GM12801 (cell line): ENCODE data around the gene LSM11.

Experiments used
- TF ChIP-seq, protein P1 (sequence below): IDR thresholded peaks from one replicate; pipeline ENCODE4 v1.5.1; 2011; ENCODE audit warnings: control low read depth; ENCODE audit not compliant: insufficient read length; ENCODE audit errors: extremely low read depth

Gene LSM11

GRCh38 chr5:157750320-157750719 is 6.8 kb downstream of the LSM11 start:
- TF ChIP-seq, protein P1, sequence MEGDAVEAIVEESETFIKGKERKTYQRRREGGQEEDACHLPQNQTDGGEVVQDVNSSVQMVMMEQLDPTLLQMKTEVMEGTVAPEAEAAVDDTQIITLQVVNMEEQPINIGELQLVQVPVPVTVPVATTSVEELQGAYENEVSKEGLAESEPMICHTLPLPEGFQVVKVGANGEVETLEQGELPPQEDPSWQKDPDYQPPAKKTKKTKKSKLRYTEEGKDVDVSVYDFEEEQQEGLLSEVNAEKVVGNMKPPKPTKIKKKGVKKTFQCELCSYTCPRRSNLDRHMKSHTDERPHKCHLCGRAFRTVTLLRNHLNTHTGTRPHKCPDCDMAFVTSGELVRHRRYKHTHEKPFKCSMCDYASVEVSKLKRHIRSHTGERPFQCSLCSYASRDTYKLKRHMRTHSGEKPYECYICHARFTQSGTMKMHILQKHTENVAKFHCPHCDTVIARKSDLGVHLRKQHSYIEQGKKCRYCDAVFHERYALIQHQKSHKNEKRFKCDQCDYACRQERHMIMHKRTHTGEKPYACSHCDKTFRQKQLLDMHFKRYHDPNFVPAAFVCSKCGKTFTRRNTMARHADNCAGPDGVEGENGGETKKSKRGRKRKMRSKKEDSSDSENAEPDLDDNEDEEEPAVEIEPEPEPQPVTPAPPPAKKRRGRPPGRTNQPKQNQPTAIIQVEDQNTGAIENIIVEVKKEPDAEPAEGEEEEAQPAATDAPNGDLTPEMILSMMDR = no peak

DNA sequence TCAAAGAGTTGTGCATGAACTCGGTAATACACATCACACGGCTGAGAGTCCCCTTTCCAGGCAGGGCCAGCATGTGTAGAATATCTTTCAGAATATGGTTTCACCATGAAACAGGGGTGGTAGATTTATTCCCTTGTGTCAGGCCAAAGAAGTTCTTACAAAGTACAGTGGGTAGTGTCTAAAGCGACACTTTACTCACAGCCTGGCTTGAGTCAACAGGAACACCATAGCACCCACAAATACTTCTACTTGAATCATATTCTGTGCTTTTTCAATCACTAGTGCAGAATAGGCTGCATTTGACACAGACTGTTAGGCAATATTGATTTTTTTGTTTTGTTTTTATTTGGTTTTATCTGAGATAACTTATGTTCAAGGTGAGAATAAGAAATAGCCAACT is 12.6 kb downstream of the LSM11 start:
- TF ChIP-seq, protein P1 = no peak

DNA sequence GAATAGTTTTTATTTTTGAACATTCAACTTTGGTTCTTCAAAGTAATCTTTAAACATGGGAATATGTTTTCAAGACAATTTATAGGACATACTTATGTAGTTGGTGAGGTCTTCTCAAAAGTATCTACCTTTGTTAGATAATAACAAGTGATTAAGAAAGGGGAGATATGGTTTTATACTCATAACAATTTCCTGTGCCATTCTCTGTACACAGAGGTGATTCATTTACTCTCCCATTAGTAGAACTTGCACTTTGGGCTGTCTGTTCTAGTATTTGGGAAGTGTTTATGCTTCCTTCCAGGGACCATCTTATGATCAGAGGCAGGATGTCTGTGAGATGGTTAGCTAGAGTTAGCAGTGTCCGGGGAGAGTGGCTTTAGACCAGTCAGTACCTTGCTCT is 15.2 kb downstream of the LSM11 start:
- TF ChIP-seq, protein P1 = no peak

GRCh38 chr5:157761690-157762621 is 18.4 kb downstream of the LSM11 start:
- TF ChIP-seq, protein P1 = no peak

DNA sequence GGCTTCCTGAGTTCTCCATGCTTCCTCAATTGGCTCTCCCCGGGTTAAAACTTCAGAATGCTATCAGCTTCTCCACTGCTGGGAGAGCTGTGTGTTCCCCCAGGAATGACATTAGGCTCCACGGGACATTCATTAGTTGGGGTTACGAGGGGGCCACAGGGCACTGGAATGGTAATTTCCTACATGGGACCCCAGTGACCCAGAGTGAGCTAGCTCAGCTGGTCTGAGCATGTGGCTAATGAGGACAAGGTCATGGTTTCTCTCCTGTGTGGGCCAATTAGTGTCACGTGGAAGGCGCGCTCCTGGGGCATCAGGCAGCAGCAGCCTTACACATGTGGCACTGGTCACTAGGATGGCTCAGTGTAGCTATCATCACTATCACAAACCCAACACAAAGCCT is 21.0 kb downstream of the LSM11 start:
- TF ChIP-seq, protein P1 = no peak

- TF ChIP-seq, protein P1 = no peak
Observed at GRCh38 chr5:157766442-157766841, 22.9 kb downstream of the LSM11 start.

DNA sequence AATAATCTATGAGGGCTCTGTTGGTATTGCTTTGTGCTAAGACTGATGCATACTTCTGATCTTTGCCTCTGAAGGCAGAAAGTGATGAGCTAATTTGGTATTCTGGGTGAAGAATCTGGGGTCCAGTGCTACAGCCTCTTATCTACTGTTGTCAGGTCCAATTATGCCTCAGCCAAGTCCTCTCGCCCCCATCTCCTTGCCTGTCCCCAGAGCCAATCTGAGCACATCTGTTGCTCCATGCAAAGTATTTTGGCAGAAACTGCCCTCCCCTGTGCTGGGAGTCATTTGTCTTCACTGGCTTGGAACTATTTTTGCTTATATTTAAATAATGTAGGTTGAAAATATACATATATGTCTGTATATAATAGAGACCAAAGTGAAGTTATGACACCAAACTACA is 23.4 kb downstream of the LSM11 start:
- TF ChIP-seq, protein P1 = no peak
